Parathyroid adenoma (tissue), 2 donors: ENCODE data around the gene RNF144A.

Experiments
- H2AFZ ChIP-seq: fragments of 300-600 bp; sonication (generic); one replicate; pipeline ENCODE4 v1.7.0; 2017; ENCODE audit warnings: antibody characterized with exemption, mild to moderate bottlenecking
- H3K27ac ChIP-seq: fragments of 300-600 bp; sonication (generic); one replicate; pipeline ENCODE4 v1.7.0; 2017
- H3K27me3 ChIP-seq: fragments of 300-600 bp; sonication (generic); one replicate; pipeline ENCODE4 v1.7.0; 2017; ENCODE audit warnings: low read length; ENCODE audit not compliant: control insufficient read depth, insufficient read depth
- H3K36me3 ChIP-seq: fragments of 300-600 bp; sonication (generic); one replicate; pipeline ENCODE4 v1.7.0; 2017; ENCODE audit warnings: low read length; ENCODE audit not compliant: control insufficient read depth, insufficient read depth
- H3K4me1 ChIP-seq: fragments of 300-600 bp; sonication (generic); one replicate; pipeline ENCODE4 v1.7.0; 2017; ENCODE audit warnings: control low read depth
- H3K4me2 ChIP-seq: fragments of 300-600 bp; sonication (generic); one replicate; pipeline ENCODE4 v1.7.0; 2017; ENCODE audit warnings: low read length
- H3K4me3 ChIP-seq: fragments of 300-600 bp; sonication (generic); one replicate; pipeline ENCODE4 v1.7.0; 2017; ENCODE audit warnings: low read depth, low read length
- H3K79me2 ChIP-seq: fragments of 300-600 bp; sonication (generic); one replicate; pipeline ENCODE4 v1.7.0; 2017; ENCODE audit warnings: control low read depth
- H3K9ac ChIP-seq: fragments of 300-600 bp; sonication (generic); one replicate; pipeline ENCODE4 v1.7.0; 2017; ENCODE audit warnings: mild to moderate bottlenecking
- H3K9me3 ChIP-seq: fragments of 300-600 bp; sonication (generic); one replicate; pipeline ENCODE4 v1.7.0; 2017; ENCODE audit warnings: low read length; ENCODE audit not compliant: control insufficient read depth
- TF ChIP-seq, protein P1 (sequence below): fragments of 300-600 bp; sonication (generic); IDR thresholded peaks from one replicate; pipeline ENCODE4 v1.7.0; 2017; ENCODE audit warnings: antibody characterized with exemption, mild to moderate bottlenecking
- donor health status: primary hyperparathyroidism.

RNF144A gene

DNA sequence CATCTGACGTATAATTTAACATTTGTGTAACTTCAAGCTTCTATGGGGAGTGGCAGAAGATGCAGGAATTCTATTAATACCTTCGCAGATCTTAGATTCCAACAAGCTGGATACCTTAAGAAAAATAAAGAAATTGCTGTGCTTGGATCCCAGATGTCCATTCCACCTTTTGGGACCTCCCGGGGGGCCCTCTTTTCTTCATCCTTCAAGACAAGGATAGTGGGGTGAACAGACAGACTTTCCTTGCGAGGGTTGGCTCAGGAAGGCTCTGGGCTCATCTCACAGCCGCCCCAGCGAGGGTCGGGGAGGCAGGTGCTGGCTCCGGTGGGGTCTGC, 509 bp upstream of the RNF144A start:
- H3K27me3 ChIP-seq, result no peaks in the 10 kb centered on the region
- H3K4me3 ChIP-seq, result no peak overlapping the region
- TF ChIP-seq, protein P1, sequence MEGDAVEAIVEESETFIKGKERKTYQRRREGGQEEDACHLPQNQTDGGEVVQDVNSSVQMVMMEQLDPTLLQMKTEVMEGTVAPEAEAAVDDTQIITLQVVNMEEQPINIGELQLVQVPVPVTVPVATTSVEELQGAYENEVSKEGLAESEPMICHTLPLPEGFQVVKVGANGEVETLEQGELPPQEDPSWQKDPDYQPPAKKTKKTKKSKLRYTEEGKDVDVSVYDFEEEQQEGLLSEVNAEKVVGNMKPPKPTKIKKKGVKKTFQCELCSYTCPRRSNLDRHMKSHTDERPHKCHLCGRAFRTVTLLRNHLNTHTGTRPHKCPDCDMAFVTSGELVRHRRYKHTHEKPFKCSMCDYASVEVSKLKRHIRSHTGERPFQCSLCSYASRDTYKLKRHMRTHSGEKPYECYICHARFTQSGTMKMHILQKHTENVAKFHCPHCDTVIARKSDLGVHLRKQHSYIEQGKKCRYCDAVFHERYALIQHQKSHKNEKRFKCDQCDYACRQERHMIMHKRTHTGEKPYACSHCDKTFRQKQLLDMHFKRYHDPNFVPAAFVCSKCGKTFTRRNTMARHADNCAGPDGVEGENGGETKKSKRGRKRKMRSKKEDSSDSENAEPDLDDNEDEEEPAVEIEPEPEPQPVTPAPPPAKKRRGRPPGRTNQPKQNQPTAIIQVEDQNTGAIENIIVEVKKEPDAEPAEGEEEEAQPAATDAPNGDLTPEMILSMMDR, result no peak
- no peaks in the 10 kb centered on the region for H3K36me3 ChIP-seq
- peaks cover 31% of the 10 kb centered on the region for H3K4me1 ChIP-seq
- H3K27ac ChIP-seq, result peak overlapping the region; percentile 53
- peak overlapping the region; percentile 56 for H3K4me2 ChIP-seq
- H3K79me2 ChIP-seq, result peaks cover 24% of the 10 kb centered on the region
- no peaks in the 10 kb centered on the region for H3K9me3 ChIP-seq
- H2AFZ ChIP-seq, result peak overlapping the region; percentile 98
- H3K9ac ChIP-seq, result no peak overlapping the region

DNA sequence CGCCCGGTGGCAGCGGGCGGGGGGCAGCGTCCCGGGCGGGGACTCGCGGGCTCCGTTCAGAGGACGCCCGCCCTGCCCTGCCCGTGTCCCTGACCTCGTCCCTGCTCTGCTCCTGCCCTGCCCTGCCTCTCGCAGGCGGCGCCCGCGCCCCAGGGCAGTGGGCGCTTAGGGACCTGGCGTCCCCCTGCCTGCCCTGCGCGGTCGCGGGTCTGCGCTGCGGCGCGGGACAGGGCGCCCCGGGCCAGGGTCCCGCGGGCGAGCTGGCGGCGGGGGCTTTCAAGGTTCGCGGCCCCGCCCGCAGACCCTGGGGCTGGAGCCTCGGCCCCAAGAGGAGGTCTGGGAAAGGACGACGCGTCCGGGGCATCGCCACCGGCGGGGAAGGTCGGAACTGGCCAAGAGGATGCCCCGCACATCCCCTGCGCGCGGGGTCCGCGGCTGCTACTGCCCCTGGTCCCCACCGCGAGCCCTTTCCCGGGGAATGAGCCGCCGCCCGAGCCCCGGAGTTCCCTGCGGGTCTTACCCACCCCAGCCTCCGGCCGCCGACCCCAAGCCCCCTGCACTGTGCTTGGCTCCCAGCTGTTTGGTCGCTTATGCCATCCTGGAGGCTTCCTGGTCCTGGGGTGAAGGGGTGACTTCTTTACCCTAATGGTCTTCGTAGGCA, 679 bp downstream of the RNF144A start:
- Histone ChIP-seq H3K27me3 (no peaks in the 10 kb centered on the region), H2AFZ (peak overlapping the region; percentile 67), H3K9ac (peak overlapping the region; percentile 31), H3K9me3 (no peaks in the 10 kb centered on the region), H3K36me3 (no peaks in the 10 kb centered on the region), H3K4me2 (peak overlapping the region; percentile 79), H3K79me2 (peaks cover 28% of the 10 kb centered on the region), H3K27ac (no peak overlapping the region), H3K4me1 (peaks cover 40% of the 10 kb centered on the region), H3K4me3 (peak overlapping the region; percentile 68)
- TF ChIP-seq, protein P1, result no peak

DNA sequence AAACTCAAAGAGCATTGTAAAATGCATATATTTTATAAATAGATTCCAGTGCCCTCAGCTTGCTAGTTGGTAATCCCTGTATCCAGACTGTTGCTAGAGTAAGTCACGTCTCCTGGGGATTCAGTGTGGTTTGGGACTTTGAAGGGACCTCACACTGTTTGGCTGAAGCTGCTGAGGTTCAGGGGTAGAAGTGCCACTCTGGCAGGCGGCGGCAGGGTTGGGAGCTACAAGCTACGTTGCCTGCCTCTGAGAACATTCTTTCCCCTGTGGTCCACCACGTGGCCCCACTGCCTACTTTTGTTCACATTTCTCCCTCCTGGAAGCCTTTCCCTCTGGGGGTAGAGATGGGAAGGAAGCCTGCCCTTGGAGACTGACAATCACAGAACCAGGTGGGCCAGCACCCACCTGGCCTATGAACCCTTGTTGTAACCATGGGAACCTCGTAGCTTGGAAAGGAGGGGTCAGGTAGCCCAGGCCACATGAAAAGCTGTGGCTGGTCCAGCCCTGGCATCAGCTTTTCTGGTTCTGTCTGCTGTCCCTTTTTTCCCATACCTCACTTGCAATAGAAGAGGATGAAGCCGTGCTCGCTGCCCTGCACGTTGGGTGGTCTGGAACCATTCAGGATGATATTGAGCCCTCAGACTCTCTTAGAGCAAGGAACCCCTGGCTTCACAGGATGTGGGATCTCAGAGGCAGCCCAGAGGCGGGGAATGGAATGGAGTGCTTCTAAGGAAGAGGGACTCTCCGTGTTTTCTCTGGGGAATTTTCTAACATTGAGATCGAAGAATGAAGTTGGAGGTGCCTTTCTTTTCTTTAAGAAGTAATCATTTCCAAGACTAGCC, 2.9 kb downstream of the RNF144A start:
- Histone ChIP-seq H3K9me3 (no peaks in the 10 kb centered on the region), H3K36me3 (no peaks in the 10 kb centered on the region), H3K79me2 (peaks cover 35% of the 10 kb centered on the region), H3K9ac (no peak overlapping the region), H3K27ac (peak overlapping the region; percentile 79), H3K4me3 (no peak overlapping the region), H3K27me3 (no peaks in the 10 kb centered on the region), H3K4me1 (peaks cover 57% of the 10 kb centered on the region), H2AFZ (no peak overlapping the region), H3K4me2 (no peak overlapping the region)
- TF ChIP-seq, protein P1, result no peak

DNA sequence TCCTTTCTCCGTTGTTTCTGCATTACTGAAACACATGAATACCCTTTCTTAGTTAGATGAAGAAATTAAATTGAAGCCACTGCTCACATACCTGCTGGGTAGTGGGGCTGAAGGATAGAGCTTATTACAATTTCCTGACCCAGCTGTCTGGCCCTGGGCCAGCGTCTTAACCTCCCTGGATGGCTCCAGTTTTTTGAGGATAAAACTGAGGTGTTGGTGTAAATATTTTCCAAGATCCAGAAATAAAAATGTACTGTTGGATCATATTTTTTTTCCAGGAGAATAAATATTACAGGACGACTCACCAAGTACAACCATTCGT, 3.5 kb downstream of the RNF144A start:
- H3K9me3 ChIP-seq, result no peaks in the 10 kb centered on the region
- H3K27ac ChIP-seq, result peak overlapping the region; percentile 79
- peaks cover 35% of the 10 kb centered on the region for H3K79me2 ChIP-seq
- no peak overlapping the region for H3K4me2 ChIP-seq
- TF ChIP-seq, protein P1, result no peak
- no peaks in the 10 kb centered on the region for H3K36me3 ChIP-seq
- no peaks in the 10 kb centered on the region for H3K27me3 ChIP-seq
- H2AFZ ChIP-seq, result no peak overlapping the region
- H3K4me1 ChIP-seq, result peaks cover 63% of the 10 kb centered on the region
- H3K9ac ChIP-seq, result no peak overlapping the region
- no peak overlapping the region for H3K4me3 ChIP-seq
